Tibial nerve (tissue), 3 donors: ENCODE results near the gene GRP.

Experiments
- CTCF ChIP-seq, 5 experiments: fragments of 200-600 bp in 3 of 5; fragments of 450-650 bp in 2 of 5; sonication (generic) in 3 of 5; IDR thresholded peaks; one replicate each; pipeline ENCODE4 v1.5.1; 2016 to 2019; ENCODE audit warnings: antibody characterized with exemption in 5 of 5, mild to moderate bottlenecking in 3 of 5, moderate library complexity in 2 of 5
- POLR2A ChIP-seq, 2 donors: fragments of 450-650 bp; IDR thresholded peaks; one replicate each; pipeline ENCODE4 v1.6.1; 2017; ENCODE audit warnings: antibody characterized with exemption in 2 of 2, mild to moderate bottlenecking in 2 of 2, moderate library complexity in 2 of 2

DNA sequence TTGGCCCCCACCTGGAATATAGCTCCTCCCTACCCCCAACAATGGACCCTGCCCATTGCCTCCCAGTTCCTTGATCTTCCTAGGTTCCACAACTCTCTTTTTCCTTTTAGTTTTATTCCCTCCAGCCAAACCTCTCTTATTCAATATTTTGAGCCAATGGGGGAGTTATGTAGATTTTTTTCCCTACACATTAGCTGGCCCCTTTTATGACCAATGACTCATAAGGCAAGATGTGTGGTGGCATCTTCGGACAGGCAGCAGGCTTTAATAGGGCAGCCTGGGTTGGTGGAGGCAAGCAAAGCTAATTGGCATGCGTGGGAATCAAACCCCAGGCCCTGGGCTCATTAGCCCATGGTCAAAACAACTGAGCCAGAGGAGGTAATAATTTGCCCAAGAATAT lies 9.2 kb downstream of the GRP start:
- TF ChIP-seq CTCF (IDR thresholded peaks at IDR 0.05) (no peak), POLR2A (IDR thresholded peaks at IDR 0.05) (no peak)
